NB4 (cell line): Measurements from ENCODE around the gene ADGRE3.

Source experiments
- DNase-seq: peaks from one replicate; pipeline ENCODE4 v3.0.0; 2010; ENCODE audit warnings: low read depth
- H3K4me3 ChIP-seq: one replicate; pipeline ENCODE4 v1.5.1; 2011; ENCODE audit warnings: mild to moderate bottlenecking, low read depth, low read length, moderate library complexity
- MYC ChIP-seq: IDR thresholded peaks from 2 replicates; pipeline ENCODE4 v1.6.1; 2011; ENCODE audit warnings: low read depth, low read length
- POLR2A ChIP-seq: IDR thresholded peaks from 2 replicates; pipeline ENCODE4 v1.6.1; 2011; ENCODE audit warnings: mild to moderate bottlenecking; ENCODE audit not compliant: insufficient read length; ENCODE audit errors: extremely low read depth
- TF ChIP-seq, protein P1 (sequence below): IDR thresholded peaks from one replicate; pipeline ENCODE4 v1.5.1; 2012; ENCODE audit warnings: low read depth, low read length
- TF ChIP-seq, protein P2 (sequence below): IDR thresholded peaks from 2 replicates; pipeline ENCODE4 v1.6.1; 2011; ENCODE audit warnings: low read depth, low read length

The ADGRE3 gene

DNA sequence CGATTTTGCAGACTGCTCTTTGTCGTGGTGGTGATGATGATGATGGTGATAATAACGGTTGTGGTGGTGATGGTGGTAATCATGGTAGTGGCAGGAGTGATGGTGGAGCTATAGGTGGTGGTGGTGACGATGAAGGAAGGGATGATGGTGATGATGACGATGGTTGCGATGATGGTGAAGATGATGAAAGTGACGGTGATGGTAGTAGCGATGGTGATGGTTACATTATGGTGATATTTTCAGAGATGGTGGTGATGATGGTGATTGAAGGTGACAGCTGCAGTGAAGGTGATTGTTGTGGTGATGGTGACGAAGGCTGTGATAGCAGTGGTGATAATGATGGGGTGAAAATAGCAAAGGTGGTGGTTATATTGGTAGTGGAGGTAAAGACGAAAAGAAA is 2.1 kb upstream of the ADGRE3 start:
- H3K4me3 ChIP-seq, result no peak overlapping the region
- TF ChIP-seq MYC, result no peak
- TF ChIP-seq, protein P1, sequence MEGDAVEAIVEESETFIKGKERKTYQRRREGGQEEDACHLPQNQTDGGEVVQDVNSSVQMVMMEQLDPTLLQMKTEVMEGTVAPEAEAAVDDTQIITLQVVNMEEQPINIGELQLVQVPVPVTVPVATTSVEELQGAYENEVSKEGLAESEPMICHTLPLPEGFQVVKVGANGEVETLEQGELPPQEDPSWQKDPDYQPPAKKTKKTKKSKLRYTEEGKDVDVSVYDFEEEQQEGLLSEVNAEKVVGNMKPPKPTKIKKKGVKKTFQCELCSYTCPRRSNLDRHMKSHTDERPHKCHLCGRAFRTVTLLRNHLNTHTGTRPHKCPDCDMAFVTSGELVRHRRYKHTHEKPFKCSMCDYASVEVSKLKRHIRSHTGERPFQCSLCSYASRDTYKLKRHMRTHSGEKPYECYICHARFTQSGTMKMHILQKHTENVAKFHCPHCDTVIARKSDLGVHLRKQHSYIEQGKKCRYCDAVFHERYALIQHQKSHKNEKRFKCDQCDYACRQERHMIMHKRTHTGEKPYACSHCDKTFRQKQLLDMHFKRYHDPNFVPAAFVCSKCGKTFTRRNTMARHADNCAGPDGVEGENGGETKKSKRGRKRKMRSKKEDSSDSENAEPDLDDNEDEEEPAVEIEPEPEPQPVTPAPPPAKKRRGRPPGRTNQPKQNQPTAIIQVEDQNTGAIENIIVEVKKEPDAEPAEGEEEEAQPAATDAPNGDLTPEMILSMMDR, result no peak
- TF ChIP-seq, protein P2, sequence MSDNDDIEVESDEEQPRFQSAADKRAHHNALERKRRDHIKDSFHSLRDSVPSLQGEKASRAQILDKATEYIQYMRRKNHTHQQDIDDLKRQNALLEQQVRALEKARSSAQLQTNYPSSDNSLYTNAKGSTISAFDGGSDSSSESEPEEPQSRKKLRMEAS, result no peak
- TF ChIP-seq POLR2A, result no peak
- no peak for DNase-seq

DNA sequence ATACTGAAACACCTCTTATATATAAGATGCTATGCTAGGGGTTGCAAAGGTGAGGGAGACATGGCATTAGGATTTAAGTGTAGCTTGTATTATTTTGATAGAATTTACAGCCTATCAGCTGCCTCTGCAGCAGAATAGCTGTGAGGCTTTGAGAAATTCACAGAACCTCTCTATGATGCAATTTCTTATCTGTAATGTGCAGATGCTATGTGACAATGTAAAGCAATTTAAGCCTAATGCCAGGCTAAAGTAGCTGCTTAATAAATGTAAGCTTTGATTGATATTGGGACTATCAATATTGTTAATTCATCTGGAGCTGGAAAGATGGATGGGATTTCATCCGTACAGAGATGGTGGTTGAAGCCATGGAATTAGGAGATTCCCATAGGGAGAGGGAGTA is 1.6 kb downstream of the ADGRE3 start:
- no peak for DNase-seq
- TF ChIP-seq MYC, result no peak
- TF ChIP-seq POLR2A, result no peak
- TF ChIP-seq, protein P2, result no peak
- TF ChIP-seq, protein P1, result no peak
- H3K4me3 ChIP-seq, result no peak overlapping the region

DNA sequence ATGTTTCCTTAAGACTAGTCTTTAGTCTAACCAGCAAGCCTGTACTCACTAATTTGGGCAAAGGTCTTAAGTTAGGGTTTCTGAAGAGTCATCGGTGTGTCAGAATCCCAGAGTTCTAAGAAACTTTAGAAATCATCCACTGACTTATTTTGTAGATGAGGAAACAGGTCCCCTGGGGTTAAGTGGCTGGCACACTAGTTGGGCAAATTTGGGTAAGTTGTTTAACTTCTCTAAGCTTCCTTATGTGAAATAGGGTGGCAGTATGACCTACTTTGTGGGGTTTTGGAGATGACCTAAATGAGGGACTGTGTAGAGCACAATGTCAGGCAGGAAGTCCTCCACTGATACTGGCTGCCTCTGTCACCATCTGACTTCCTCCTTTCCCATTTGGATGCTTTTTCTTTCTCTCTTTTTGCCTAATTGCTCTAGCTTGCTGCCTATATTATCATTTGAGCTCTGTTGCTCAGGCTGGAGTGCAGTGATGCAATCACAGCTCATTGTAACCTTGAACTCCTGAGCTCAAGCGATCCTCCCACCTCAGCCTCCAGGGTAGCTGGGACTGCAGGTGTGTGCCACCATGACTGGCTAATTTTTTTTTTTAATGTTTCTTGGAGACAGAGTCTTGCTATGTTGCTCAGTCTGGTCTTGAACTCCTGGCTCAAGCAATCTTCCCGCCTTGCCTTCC is 2.3 kb downstream of the ADGRE3 start:
- DNase-seq, result peak; percentile 90
- no peak for TF ChIP-seq MYC
- TF ChIP-seq, protein P2, result no peak
- TF ChIP-seq, protein P1, result no peak
- TF ChIP-seq POLR2A, result no peak
- no peak overlapping the region for H3K4me3 ChIP-seq

DNA sequence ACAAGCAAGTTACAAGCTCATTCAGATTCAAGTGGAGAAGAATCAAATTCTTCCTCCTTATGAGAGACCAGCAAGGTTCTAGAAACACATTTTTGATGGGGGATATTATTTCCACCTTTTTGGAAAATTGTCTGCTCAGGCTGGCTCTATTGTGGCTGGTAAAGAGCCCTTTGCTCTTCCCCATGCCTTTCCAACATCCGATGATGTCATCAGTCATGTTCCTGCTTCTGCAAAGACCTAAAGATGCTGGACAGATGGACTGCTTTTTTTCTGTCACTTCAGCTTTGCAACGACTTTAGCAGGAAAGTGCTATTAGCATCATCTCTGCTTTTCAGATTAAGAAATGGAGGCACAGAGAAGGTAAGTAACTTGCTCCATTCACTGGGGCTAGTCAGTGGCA is 4.2 kb downstream of the ADGRE3 start:
- H3K4me3 ChIP-seq, result no peak overlapping the region
- TF ChIP-seq, protein P2, result no peak
- no peak for TF ChIP-seq MYC
- TF ChIP-seq POLR2A, result no peak
- TF ChIP-seq, protein P1, result no peak
- no peak for DNase-seq

DNA sequence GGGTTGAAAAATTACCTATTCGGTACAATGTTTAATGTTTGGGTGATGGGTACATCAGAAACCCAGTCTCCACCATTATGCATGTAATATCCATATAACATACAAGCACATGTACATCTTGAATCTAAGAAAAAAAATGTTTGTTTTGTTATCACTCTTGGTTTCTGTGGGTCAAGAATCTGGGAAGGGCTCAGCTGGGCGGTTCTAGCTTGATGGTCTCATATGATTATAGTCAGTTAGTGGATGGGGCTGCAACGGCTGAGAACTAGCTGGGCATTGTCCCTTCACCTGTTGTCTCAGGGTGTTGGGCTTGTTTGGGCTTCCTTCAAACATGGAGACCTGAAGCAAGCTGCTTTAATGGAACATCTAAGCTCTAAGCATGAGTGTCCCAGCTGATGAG is 4.7 kb downstream of the ADGRE3 start:
- DNase-seq, result no peak
- TF ChIP-seq MYC (no peak), POLR2A (no peak)
- TF ChIP-seq, protein P2, result no peak
- TF ChIP-seq, protein P1, result no peak

DNA sequence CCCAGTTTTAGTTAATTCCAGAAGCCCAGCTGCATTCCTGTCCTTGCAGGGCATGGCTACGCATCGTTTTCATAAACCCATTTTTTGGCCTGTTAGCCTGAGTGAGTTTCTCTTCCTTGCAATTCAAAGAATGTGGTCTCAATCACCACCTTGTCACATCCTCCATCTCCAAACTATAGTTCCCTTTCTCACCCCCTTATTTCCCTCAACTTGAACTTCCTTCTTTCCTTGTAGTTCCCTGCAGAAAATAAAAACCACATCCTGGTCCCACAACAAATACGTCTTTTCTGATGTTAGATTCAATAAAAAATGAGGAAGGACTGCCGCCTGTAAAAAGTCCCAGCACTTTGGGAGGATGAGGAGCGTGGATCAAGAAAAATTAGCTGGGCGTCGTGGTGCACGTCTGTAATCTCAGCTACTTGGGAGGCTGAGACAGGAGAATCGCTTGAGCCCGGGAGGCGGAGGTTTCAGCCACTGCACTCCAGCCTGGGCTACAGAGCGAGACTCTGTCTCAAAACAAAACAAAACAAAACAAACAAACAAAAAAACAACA is 13.2 kb downstream of the ADGRE3 start:
- H3K4me3 ChIP-seq, result no peak overlapping the region
- TF ChIP-seq, protein P2, result no peak
- TF ChIP-seq MYC, result no peak
- TF ChIP-seq, protein P1, result no peak
- no peak for TF ChIP-seq POLR2A
- DNase-seq, result peak; percentile 79

More for the DNA sequence above, 4.7 kb downstream of the ADGRE3 start:
- H3K4me3 ChIP-seq, result no peak overlapping the region
